Caco-2 (cell line): ENCODE data around the gene GART. TPM values are rescaled to one million over a fixed set of nuclear protein-coding genes. Genes with fewer than 3 reads are reported as not detected.
"Not testable (repeated sequence)": the region's sequence is repeated elsewhere in the genome, so short reads cannot be mapped to it uniquely, and the experiment has no call there.

ENCODE experiments used
- BruUV-seq: library from RNA; stranded (reverse); fragments of 400-500 nt; replicated peaks from 2 replicates; lab custom pipeline; 2021; lab: Mats Ljungman, UMichigan
- CTCF ChIA-PET: fragments of 300-600 bp; sonication (Branson Sonifier 250); formaldehyde crosslinking; loops from one replicate; lab custom pipeline; 2022; ENCODE audit warnings: antibody characterized with exemption; lab: Charles Lee
- POLR2A ChIA-PET: fragments of 300-600 bp; sonication (Branson Sonifier 250); formaldehyde crosslinking; loops from one replicate; lab custom pipeline; 2022; ENCODE audit warnings: antibody characterized with exemption; lab: Charles Lee
- DNase-seq, 2 experiments: peaks; one replicate each; pipeline versions ENCODE4 v3.0.0 to v3.0.0-alpha.2; 2020 to 2022
- H3K27me3 ChIP-seq: replicated peaks from 2 replicates; pipeline ENCODE4 v1.6.0; 2011; ENCODE audit warnings: low read length; ENCODE audit not compliant: control insufficient read depth, insufficient read depth
- H3K36me3 ChIP-seq: 2 replicates; pipeline ENCODE4 v1.5.1; 2011; ENCODE audit warnings: low read length; ENCODE audit not compliant: control insufficient read depth, insufficient read depth
- H3K4me1 ChIP-seq: fragments of 250-450 bp; sonication (Bioruptor Pico); 2 replicates; pipeline ENCODE4 v1.5.1; 2020; ENCODE audit warnings: mild to moderate bottlenecking
- H3K4me3 ChIP-seq: 2 replicates; pipeline ENCODE4 v1.5.1; 2011; ENCODE audit warnings: low read depth, mild to moderate bottlenecking, control low read depth, low read length
- H3K9me3 ChIP-seq: fragments of 250-450 bp; sonication (Bioruptor Pico); 2 replicates; pipeline ENCODE4 v1.5.1; 2020; ENCODE audit warnings: mild to moderate bottlenecking, moderate library complexity
- H3K27ac Mint-ChIP-seq: one replicate; pipeline ENCODE4 v1.8.0; 2022; ENCODE audit warnings: mixed read lengths; ENCODE audit not compliant: unreplicated experiment
- H3K27me3 Mint-ChIP-seq: one replicate; pipeline ENCODE4 v1.8.0; 2022; ENCODE audit warnings: mixed read lengths; ENCODE audit not compliant: insufficient read depth, unreplicated experiment
- H3K36me3 Mint-ChIP-seq: one replicate; pipeline ENCODE4 v1.8.0; 2022; ENCODE audit warnings: mild to moderate bottlenecking, mixed read lengths; ENCODE audit not compliant: insufficient read depth, unreplicated experiment
- H3K4me1 Mint-ChIP-seq: one replicate; pipeline ENCODE4 v1.8.0; 2022; ENCODE audit warnings: low read depth, mixed read lengths; ENCODE audit not compliant: unreplicated experiment
- H3K4me3 Mint-ChIP-seq: one replicate; pipeline ENCODE4 v1.8.0; 2022; ENCODE audit warnings: mild to moderate bottlenecking, moderate library complexity, mixed read lengths; ENCODE audit not compliant: unreplicated experiment
- H3K9me3 Mint-ChIP-seq: one replicate; pipeline ENCODE4 v1.8.0; 2022; ENCODE audit warnings: mixed read lengths; ENCODE audit not compliant: unreplicated experiment
- intact Hi-C: fragments of 100-400 bp; cut with micrococcal nuclease; formaldehyde crosslinking; loops from one replicate; pipeline ENCODE4 v1.10.0; 2022; ENCODE audit not compliant: unreplicated experiment
- total RNA-seq: library from RNA; stranded (reverse); gene quantifications from 2 replicates; pipeline ENCODE4 v1.2.3, GENCODE V29; 2022
- TF ChIP-seq, protein P1 (sequence below), 2 experiments: fragments of 200-600 bp in 1 of 2; IDR thresholded peaks; 1 replicate in 1 of 2; 2 replicates in 1 of 2; pipeline versions ENCODE4 v1.5.1 to v1.8.0; 2011 to 2022; ENCODE audit warnings: antibody characterized with exemption in 1 of 2, control low read depth in 1 of 2, inconsistent platforms in 1 of 2, low read depth in 1 of 2, low read length in 1 of 2, mild to moderate bottlenecking in 1 of 2, moderate library complexity in 1 of 2; ENCODE audit not compliant: insufficient read depth in 1 of 2, severe bottlenecking in 1 of 2, unreplicated experiment in 1 of 2

GART gene
- total RNA-seq, 1 experiment from 2014 or later: 134 TPM

- Histone ChIP-seq H3K36me3 (no peaks in the 10 kb centered on the region), H3K4me1 (peaks cover 11% of the 10 kb centered on the region), H3K4me3 (no peak overlapping the region), H3K9me3 (no peaks in the 10 kb centered on the region), H3K27me3 (no peaks in the 10 kb centered on the region)
- Mint-ChIP-seq H3K4me3 (no peak overlapping the region), H3K27ac (peak overlapping the region; percentile 48), H3K36me3 (peaks cover 76% of the 10 kb centered on the region), H3K27me3 (no peaks in the 10 kb centered on the region), H3K4me1 (peaks cover 6% of the 10 kb centered on the region), H3K9me3 (no peaks in the 10 kb centered on the region)
- BruUV-seq: no TSS peak
- CTCF ChIA-PET: no interaction called here
- TF ChIP-seq, protein P1, sequence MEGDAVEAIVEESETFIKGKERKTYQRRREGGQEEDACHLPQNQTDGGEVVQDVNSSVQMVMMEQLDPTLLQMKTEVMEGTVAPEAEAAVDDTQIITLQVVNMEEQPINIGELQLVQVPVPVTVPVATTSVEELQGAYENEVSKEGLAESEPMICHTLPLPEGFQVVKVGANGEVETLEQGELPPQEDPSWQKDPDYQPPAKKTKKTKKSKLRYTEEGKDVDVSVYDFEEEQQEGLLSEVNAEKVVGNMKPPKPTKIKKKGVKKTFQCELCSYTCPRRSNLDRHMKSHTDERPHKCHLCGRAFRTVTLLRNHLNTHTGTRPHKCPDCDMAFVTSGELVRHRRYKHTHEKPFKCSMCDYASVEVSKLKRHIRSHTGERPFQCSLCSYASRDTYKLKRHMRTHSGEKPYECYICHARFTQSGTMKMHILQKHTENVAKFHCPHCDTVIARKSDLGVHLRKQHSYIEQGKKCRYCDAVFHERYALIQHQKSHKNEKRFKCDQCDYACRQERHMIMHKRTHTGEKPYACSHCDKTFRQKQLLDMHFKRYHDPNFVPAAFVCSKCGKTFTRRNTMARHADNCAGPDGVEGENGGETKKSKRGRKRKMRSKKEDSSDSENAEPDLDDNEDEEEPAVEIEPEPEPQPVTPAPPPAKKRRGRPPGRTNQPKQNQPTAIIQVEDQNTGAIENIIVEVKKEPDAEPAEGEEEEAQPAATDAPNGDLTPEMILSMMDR (IDR thresholded peaks at IDR 0.05; ENCODE audit: insufficient read depth in 1 of 2, low read depth in 1 of 2, low read length in 1 of 2, severe bottlenecking in 1 of 2, unreplicated experiment in 1 of 2): no peak
- intact Hi-C loops: no loop called here
- POLR2A ChIA-PET: no interaction called here
- DNase-seq: no peak
Measured at GRCh38 chr21:33578959-33579542, 37.1 kb upstream of the GART start.

DNA sequence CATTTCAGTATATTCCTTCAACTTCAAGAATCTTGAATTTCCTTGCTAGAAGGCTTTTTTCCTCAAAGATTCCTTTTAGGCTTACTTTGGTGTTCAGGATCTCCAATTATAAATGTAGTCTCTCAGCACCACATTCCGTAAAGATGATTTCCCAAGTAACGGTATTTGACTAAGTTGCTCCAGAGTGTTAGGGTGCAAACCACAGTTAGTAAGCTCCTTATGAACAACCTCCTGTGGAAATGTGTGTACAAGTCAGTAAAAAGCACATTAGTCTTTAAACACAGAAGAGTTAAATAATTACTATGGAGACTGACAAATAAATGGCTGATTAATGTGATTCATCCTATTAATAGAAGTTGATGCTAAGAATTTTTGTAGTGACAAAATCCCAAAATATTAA, 36.3 kb upstream of the GART start:
- Mint-ChIP-seq H3K27ac (no peak overlapping the region), H3K4me3 (no peak overlapping the region), H3K9me3 (no peaks in the 10 kb centered on the region), H3K27me3 (no peaks in the 10 kb centered on the region), H3K36me3 (peaks cover 83% of the 10 kb centered on the region), H3K4me1 (peaks cover 6% of the 10 kb centered on the region)
- no peaks in the 10 kb centered on the region for H3K27me3 ChIP-seq
- H3K4me3 ChIP-seq: no peak overlapping the region
- intact Hi-C loops: no loop called here
- ChIA-PET CTCF (no interaction called here), POLR2A (no interaction called here)
- BruUV-seq: no TSS peak
- no peak for DNase-seq
- TF ChIP-seq, protein P1 (IDR thresholded peaks at IDR 0.05; ENCODE audit: insufficient read depth in 1 of 2, low read depth in 1 of 2, low read length in 1 of 2, severe bottlenecking in 1 of 2, unreplicated experiment in 1 of 2): no peak
- no peaks in the 10 kb centered on the region for H3K9me3 ChIP-seq
- no peaks in the 10 kb centered on the region for H3K36me3 ChIP-seq
- peaks cover 11% of the 10 kb centered on the region for H3K4me1 ChIP-seq

GRCh38 chr21:33576741-33577141, 34.8 kb upstream of the GART start:
- POLR2A ChIA-PET, H3K4me3 ChIP-seq, H3K4me1 Mint-ChIP-seq, H3K36me3 ChIP-seq, intact Hi-C loops, H3K4me3 Mint-ChIP-seq, H3K27me3 Mint-ChIP-seq, CTCF ChIA-PET, H3K9me3 ChIP-seq, H3K27me3 ChIP-seq, H3K9me3 Mint-ChIP-seq: not testable (repeated sequence)
- peaks cover 11% of the 10 kb centered on the region for H3K4me1 ChIP-seq
- Mint-ChIP-seq H3K36me3 (peaks cover 81% of the 10 kb centered on the region), H3K27ac (peak overlapping the region; percentile 30)
- BruUV-seq: TSS peak; percentile 62
- DNase-seq: peak in 1 of 2 experiments; percentile 58
